Stimulated activated CD4-positive, alpha-beta T cell treated with anti-CD3 and anti-CD28 coated beads, Interleukin-4, amount 100 ng/mL, for 48 hours (primary cell): Measurements from ENCODE around the gene GOLT1A.
A peak's percentile ranks its signal among the peaks of the same experiment; 100 is the strongest.

Experiments used
- DNase-seq, 2 donors: peaks; one replicate each; pipeline ENCODE4 v3.0.0-alpha.2; 2020; ENCODE audit warnings: low read depth in 2 of 2

The GOLT1A gene, protein sequence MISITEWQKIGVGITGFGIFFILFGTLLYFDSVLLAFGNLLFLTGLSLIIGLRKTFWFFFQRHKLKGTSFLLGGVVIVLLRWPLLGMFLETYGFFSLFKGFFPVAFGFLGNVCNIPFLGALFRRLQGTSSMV

DNA sequence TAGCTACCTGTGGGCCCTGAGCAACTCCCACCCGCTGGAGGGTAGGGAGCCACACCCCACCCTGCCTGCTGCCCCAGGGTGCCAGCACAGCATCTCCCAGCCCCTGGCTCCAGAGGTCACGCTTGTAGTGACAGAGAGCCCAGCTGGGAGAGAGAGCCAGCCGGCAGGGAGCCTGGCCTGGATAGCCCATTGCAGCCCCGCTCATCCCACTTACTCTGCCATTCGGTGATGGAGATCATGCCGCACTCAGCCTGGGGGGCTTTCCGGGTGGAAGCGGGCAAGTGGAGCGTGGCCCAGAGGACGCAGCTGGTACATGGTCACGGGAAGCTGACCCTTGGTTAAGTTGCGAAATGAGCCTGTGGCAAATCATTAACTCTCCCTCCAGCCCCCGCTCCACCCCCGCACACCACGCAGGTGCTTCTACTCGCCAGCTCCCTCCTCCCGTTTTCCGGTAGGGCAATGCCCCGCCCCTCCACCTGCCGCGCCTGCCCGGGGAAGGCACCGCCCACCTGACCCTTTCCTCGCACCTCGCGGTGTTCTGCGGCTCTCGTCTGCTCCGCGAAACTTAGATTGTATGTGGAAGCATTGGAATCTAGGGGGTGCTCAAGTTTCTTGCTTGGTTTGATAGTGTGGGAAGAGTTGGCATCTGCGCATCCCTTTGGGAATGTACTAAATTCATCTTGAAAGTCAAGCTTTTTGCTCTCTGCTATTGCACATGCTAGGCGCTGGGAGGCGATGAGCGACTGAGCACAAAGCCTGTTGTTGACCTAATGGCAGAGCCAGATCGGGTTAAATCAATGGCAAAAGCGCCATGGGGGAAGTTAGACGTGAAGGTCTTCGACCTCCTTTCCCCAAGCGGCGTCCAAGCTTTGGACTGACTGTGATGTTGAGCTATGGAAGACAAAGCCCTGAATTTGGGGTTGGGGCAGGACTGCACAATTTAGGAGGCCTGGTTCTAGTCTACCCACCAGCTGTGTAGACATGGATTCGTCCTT is at the start of gene GOLT1A:
GOLT1A (minus strand) TSS at position 321 of the 995 bp plus-strand sequence; CDS start at position 239, 82 bp downstream.
- DNase-seq: peak; percentile 26 to 34

DNA sequence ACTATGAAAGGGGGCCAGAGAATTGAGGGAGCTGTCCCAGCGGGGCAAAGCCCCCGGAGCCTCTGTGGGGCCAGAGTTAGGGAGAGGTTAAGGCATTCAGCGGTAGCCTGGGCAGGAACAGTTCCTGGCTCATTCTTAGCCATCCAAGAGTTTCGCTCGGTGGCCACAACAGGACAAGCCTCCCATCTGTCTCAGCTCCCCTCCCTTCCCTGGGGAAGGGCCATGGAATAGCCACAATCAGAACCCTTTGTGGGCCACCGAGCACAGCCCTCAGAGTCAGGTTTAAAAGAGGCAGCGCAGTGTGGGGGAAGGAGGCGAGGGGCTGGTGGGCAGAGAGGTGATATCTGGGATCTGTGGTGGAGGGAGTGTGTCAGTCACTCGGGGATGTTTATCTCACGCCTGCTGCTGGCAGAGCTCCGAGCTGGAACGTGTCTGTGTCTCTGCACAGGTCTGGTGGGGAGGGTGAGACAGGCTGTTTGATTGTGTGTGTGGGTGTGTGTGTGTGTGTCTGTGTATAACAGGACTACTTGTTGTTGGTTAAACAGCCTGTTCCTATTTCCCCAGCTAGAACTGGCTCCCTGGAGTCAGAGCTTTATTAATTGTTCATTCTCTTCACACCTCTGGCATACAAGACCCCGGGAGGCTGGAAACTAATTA is 49.6 kb upstream of the GOLT1A start:
- no peak for DNase-seq

DNA sequence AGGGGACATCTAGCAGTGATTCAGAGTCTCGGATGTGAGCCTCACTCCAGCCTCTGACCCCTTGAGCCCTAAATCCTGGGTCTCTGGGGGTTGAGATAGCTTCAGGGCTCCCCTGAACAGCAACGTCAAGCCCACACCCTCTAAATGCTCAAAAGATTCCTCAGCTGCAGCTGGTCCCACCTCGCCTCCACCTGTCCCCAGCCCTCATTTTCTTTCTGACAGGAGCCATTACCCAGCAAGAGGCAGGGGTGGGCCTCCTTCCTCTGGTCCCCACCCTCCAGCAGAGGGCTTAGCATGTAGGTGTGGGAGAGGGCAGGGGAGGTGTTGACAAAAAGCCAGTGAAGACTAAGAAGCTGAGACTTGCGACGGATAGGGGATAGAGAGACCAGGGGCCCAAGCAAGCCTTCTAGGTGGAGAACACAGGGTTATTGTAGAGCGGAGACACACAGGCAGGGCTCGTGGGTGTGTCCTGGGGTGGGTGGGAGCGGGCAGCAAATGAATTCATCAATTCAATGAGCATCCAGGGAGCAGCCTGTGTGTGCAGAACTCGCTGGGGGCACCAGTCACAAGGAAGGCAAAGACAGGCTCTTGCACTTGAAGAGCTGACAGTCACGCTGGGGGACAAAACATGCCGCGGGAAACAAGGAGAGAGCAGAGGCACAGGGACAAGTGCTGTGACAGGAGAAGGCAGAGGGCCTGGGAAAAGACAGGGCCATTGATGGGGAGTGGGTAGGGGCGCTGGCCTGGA is 48.9 kb upstream of the GOLT1A start:
- DNase-seq: no peak

DNA sequence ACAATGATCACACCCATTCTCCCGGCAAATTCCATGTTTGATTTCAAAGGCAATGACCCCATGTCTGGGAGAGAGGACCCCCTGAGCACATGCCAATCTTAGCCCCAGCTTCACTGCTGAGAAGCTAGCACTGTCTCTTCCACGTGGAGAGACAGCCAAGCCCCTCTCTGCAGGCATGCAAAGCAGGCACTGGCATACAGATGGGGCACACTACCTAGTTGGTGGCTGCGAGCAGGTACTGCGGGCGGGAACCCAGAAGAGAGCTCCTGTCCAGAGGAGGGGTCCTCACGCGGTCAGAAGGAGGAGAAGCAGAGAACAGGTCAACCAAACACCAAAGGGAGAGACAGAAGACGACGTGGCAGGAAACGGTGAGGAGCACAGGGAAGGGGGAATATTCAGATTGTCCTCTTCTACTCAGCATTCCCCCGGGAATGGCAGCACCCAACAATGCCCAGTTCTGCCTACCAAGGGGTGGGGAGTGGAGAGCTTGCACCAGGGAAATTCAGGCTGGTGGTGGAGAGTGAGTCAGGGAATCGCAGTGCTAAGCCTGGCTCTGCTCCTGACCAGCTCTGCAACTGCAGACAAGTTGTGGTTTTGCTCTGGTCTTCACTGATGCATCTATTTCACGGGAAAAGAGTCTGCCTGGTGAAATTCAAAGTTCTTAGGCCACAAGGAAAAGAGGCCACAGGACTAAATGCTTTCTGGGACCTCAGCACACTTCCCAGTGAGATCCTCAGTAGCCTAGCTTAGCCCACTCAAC is 48.1 kb upstream of the GOLT1A start:
- no peak for DNase-seq

DNA sequence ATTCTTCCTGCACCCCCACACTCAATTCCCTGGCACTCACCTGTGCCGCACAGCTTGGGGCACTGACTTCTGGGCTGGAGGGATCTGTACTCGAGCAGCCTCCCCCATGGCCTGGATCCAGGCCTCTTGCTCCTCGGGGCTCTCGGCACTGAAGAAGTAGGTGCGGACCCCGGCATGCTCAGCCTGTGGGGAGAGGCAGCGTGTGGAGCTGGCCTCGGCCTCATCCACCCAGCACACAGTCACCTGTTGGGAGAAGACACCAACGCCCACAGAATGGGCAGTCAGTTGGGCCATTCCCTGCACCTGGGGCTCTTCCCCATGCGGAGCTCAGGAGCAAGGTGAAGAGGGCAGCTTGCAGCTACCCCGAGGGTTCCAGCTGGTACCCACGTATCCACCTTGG is 47.5 kb upstream of the GOLT1A start:
- DNase-seq: no peak

DNA sequence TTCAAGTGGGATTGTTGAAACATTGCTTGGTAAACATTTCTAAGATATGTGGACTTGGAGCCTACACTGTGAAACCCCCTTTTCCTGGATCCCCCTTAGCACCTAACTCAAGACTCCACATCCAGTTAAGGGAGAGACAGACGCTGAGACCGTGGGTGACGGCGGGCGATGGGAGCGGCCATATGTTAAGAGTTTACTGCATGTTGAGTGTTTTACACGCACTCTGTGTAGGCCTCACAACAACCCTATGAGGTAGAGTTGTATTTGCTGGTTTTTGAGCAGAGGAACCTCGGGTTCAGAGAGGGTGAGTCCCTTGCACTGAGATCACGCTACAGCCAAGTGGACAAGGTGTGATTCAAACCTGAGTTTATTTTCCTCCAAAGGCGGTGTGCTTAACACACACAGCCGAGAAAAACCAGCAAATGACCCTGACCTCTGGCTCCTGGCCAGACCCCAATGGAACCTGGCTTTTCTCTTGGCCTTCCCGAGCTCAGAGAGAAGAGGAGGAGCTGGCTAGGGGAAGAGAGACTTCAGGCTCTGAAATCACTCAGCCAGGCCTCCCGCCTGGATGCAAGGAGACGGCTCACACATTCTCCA is 46.9 kb upstream of the GOLT1A start:
- DNase-seq: no peak

DNA sequence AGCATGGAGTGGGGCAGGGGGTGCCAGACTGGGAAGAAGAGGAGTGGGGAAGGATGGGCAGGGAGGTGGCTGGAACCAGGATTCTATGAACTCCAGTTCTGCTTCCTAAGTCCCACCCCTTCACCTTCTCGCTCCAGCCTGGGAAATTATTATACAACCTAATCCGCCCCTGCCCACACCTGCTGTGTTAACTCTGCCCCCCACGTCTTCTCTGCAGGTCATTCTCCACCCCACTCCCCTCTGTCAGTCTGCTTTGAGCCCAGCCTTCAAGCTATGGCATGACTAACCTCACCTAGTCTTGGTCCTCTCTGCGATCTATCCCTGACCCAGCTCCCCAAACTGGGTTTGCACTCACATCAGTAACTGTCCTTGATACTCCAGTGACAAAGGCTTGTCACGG is 46.0 kb upstream of the GOLT1A start:
- DNase-seq: no peak

DNA sequence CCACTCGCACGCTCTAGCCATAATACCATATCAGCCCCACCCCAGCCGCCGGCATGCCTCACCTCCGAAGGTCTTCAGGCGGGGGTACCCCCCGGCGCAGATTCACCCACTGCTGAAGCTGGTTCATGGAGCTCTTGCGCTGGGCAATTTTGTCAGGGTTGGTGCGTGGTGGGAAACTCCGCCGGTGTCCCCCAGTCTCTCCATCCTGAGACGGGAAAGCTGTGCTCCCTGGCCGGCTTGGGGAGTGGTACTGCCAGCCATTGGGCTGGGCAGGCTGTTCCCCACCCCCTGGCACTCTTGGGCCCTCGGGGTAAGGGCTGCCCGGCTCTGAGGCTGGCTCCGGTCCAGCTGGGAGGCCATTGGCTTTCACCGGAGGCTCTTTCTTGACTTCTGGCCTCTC is 45.4 kb upstream of the GOLT1A start:
- DNase-seq: no peak

DNA sequence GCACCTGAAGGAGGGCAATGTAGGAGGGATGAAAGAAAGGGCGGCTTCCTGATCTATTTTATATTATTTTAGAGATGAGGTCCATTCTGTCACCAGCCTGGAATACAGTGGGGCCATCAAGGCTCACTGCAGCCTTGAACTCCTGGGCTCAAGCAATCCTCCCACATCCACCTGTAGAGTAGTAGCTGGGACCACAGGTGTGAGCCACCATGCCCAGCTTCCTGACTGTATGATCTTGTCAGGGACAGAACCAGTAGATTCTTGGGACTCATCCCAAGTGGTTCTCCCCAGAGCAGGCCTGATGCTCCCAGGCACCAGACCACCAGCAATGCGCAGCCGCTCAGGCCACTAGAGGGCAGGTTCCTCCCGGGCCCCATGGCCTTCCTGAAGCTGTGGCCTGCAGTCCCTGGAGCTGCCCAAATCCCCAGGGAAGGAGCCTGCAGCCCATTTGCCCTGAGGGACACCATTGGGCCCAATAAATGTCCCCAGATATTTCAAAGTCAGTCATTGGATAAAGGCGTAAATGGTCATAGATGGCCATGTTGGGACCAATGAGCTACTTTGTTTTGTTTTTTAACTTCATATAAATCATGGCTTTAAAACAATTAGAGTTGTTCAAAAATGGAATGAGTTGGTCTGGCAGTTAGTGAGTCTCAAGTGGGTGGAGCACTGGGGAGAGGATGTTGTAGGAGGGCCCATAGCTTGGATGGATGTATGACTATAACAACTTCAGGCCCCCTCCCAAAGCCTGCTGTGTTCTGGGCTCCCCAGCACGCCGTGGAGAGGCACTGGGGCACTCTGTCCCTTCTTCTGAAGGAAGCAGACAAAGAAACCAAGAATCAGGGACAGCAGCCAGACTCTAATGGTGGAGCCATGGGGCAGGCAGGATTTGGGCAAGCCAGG is 44.7 kb upstream of the GOLT1A start:
- DNase-seq: peak; percentile 12 to 35

DNA sequence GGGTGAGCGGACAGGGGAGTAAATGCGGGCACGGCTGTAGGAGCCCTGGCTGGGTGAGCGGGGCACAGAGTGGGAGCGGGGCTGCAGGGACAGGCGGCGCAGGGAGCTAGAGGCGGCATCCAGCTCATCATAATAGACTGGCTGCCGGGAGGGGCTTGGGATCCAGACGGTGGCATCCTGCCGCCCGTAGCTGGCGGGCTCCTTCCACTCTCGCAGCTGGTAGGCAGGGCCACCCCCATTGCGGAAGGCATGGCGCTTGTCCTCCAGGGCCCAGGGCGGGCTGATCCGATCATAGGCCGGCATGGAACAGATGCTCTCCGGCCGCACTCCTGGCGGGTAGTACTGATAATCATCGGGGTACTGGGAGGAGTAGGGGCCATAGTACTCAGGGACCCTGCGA is 43.7 kb upstream of the GOLT1A start:
- DNase-seq: no peak

DNA sequence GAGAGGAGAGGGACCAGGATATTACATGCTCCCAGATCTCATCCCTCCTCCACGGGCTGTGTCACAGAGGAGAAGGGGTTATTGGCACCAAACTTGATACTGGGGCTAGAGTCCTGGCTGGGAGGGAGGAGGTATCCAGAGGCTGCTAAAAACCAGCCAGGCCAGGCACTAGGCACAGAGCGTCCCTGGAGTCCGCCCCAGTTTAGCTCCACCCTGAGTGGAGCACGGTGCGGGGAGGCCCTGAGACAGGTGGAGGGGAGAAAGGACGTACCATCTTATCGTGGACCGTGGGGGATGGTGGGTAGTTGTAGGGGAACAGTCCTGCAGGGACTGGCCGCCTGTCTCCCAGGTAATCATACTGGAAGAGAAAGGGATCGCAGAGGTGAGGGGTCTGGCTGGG is 42.7 kb upstream of the GOLT1A start:
- DNase-seq: no peak

DNA sequence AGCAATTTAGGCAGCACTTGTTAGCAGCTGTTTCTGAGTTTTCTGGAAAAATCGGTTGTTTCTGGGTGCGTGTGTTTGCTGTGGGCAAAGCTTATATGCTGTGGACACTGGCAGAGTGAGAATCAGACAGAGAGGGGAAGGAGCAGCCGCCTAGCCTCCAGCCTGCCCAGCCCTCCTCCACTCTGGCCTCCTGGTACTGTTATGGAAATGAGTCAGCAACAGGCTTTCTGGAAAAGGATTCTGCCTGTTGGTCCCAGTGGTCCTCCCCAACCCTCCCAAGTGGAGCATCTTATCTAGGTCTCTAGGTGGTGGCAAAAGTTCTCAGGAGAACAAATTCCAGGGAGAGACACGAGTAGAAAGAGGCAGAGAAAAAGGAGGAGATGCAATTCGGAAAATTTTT is 42.2 kb upstream of the GOLT1A start:
- DNase-seq: no peak

DNA sequence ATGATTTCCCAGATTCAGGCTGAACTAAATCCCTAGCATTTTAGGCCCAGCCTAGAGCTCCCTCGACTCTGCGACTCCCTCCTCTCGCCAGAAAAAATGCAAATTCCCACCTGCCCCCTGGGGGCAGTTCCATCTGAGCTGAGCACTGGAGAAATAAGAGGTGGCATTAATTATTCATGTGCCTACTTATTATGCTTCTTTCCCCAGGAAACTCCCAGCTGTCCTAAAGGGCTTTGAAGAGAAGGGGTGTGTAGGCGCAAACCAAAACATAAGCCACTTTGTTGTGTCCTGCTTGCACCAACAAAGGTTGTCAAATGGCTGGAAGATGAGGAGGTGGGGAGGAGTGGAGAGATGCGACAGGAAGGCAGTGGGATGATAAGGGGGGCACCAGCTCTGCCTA is 41.4 kb upstream of the GOLT1A start:
- no peak for DNase-seq

DNA sequence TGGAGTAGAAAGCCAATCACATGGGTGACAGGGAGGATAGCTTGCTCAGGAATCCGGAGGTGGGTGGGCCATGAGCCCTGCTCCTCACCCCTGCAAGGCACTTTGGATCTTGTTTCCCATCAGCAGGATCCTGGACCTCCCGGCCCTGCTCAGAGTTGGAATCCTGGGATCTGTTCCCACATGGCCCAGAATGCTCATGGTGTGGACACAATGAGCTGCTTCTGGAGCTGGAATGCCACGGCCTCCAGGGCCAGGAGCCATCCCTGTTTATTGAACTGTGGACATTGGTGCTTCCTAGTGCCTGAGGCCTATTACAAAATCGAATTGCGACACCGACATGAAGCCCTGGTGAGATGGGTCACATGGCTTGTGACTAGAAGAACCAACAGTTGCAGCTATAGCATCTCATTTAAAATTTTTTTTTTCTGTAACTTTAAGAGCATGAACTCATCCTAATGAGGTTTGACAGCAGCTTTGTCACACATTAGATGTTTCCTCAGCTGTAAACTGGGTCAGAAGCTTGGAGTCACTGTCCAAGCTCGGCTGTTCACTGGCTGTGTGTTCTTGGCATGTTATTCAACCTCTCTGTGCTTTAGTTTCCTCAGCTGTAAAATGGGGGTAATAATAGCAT is 40.4 kb upstream of the GOLT1A start:
- DNase-seq: no peak

DNA sequence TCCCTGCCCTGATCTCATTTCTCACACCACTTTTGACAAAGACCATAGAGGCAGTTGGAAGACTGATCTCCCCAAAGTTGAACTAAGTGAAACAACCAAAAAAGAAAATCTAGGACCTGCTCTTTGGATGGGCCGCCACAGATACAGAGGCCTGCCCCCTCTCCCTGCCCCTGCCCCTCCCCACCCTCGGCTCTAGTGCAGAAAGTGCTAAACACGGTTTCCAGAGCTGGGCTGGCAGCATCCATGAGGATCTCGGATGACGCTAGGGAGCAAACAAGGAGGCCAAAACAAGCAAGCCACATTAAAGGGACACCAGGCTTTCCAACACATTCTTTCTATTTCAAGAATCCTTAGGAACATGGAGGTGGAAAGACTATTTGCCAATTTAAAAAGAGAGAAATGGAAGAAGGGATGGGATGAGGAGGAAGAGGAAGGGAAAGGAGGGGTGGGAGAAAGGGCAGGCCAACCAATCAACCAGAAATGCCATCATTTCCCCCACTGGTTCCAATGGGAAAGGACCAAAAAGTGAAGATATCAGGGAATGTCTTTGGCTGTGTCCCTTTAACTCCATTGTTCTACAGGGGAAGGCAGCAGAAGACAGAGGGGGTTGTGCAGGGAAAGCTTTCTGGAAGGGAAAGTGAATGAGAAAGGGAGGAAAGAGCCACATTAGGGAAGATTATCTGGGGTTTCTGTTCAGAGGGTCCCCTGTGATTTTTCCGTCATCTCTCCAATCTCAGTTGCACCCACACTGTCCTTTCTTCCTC is 38.3 kb upstream of the GOLT1A start:
- DNase-seq: no peak

DNA sequence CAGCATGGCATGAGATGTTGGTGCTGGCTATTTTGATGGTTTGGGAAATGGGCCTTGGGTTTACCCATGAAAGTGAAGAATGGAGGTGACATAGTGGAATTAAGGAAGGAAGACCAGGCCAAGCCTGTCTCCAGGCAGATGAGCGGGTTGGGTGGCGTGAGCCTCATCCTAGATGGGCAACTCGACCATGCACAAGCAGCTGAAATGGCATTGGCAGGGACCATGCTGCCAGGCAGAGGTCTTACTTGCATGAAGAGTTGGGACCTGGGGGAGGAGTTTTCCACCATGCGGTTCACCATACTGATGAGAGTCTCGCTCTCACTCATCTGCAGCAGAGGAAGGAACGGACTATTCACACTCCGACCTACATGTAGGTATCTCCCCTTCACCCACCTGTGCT is 37.5 kb upstream of the GOLT1A start:
- no peak for DNase-seq

DNA sequence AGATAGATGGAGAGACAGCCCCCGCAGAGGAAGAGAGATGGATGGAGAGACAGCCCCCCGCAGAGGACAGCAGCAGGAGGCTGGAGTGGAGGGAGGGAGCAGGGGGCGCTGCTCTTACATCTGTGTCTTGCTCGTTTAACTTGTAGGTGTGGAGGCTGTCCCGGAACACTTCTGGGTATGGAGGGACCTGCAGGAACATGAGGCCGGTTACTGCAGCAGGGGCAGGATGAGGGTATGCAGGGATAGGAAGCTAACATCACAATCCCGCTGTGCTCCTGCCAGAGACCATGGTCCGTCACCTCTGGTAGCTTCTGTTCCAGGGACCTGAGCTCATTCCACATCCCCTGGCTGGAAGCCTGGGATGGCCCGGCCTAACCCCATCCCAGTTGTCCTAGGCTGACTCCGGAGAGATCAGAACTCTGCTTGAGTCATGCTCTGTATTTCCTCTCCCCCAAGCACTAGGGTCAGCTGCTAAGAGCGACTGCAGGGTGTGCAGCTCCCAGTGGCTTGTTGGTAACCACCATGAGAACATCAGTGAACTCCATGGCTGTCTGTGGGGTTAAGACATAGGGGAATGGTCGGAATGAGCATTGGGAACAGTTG is 36.7 kb upstream of the GOLT1A start:
- no peak for DNase-seq

DNA sequence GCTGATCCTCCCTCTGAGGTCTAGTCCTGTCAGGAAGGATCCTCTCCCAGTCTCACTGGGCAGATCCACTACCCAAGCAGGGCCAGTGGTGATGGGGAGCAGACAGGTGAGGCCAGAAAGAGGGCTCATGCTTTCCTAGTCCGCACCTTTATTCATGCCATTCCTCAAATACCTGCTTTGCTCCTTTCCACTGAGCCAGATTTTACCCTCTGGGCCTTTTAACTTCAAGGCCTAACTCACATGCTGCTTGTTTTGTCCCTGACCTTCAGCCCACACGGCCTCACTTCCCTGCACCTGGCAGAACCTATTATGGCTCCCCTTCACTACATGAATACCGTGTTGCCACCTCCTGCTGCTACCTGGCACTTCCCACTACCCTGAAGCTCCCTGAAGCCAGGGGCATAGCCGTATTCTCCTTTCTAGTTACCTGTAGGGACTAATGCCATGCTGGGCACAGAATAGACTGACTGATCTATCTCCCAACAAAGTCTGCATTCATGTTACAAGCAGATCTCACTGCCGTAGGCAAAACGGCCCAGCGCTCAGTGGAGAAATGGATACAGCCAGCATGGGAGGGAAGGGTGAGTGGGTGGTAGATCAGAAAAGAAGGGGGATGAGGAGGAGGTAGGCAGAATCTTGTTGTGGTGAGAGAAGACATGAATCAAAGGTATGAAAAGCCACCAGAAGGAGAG is 36.1 kb upstream of the GOLT1A start:
- DNase-seq: no peak
